HG02970 (cell line): Measurements from ENCODE around the gene CDC16.
"Not testable (repeated sequence)": the region's sequence is repeated elsewhere in the genome, so short reads cannot be mapped to it uniquely, and the experiment has no call there.

ENCODE experiments used
- ATAC-seq: cut with Tn5 transposase; IDR thresholded peaks from one replicate; pipeline ENCODE4 v1.9.1; 2021; ENCODE audit warnings: mild to moderate bottlenecking, moderate library complexity, moderate number of reproducible peaks; ENCODE audit not compliant: unreplicated experiment, low FRiP score

Gene CDC16

GRCh38 chr13:114226699-114227323 lies 7.9 kb upstream of the CDC16 start:
- ATAC-seq: no peak

GRCh38 chr13:114227528-114227927 lies 7.2 kb upstream of the CDC16 start:
- ATAC-seq: no peak

- no peak for ATAC-seq
Measured at GRCh38 chr13:114228176-114228575, 6.5 kb upstream of the CDC16 start.

DNA sequence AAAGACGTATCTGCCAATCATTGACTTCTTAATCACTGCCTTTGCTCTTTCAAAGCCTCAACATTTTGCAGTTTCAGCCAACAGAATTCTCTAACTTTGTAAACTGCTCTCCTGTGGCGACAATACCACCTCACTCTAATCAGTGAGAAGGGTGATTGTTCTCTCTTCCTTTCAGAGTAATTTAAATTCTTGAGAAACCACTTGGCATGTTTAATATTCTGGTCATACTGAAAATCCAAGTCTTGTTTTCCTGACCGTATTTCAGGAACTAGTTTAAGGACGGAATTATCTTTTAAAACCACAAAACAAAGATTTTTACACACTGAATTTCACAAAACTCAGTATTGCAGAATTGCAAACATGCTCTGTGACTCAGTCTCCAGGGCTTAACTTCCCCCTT lies 5.2 kb upstream of the CDC16 start:
- ATAC-seq: no peak

DNA sequence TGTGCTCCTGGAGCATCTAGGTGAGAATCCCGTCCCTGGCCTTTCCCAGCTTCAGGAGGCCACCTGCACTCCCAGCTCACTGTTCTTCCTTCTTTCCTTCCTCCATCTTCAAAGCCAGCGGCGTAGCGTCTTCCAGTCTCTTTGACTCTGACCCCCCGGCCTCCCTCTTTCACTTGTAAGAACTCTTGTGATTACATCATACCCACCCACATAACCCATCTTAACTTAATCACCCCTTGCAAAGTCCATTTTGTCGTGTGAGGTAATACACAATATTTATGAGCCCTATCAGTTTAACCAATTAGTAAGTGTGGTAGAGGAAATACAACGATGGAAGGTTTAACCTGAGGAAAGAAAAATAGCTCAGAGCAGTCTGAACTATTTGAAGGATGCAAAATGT lies 4.6 kb upstream of the CDC16 start:
- no peak for ATAC-seq

GRCh38 chr13:114230575-114230974 lies 4.1 kb upstream of the CDC16 start:
- ATAC-seq: no peak

GRCh38 chr13:114231886-114232285 lies 2.8 kb upstream of the CDC16 start:
- ATAC-seq: no peak

GRCh38 chr13:114234266-114234644 lies 442 bp upstream of the CDC16 start:
- ATAC-seq: no peak

GRCh38 chr13:114235697-114236096 lies 1.0 kb downstream of the CDC16 start:
- no peak for ATAC-seq

- ATAC-seq: no peak
Measured at GRCh38 chr13:114236227-114236626, 1.5 kb downstream of the CDC16 start.

GRCh38 chr13:114237415-114238112 lies 2.9 kb downstream of the CDC16 start:
- no peak for ATAC-seq

GRCh38 chr13:114241918-114242317 lies 7.2 kb downstream of the CDC16 start:
- no peak for ATAC-seq

DNA sequence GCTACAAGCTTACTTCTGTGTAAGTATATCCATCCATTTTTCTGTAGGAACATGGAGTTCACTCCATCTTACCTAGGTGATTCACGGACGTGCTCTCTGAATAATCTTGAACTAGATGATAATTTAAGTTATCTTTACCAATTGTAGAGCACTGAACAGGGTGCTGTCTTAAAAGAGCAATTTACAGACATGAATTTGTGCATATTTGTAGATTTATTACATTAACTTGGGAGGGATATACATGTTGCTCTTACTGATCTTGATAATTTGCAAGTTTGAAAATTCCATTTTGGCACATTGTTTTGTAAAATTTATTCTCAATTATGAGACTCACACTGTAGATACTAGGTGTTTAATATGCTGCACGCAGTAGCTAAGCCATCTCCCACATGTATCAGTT lies 9.3 kb downstream of the CDC16 start:
- ATAC-seq: no peak

DNA sequence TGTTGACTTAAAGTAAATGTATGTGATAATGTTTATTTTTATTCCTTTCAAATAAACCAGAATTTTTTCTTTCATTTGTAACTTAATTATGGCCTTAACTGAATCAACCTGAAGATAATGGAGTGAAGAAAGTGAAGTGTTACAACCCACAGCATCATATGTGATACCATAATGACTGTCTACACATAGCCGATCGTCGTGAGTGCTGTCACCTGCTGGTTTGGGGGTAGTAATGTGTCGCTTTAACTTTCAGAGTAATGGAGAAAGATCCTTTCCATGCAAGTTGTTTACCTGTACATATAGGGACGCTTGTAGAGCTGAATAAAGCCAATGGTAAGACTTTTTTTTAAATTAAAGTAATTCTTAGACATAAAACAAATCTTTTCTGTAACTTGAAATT lies 9.9 kb downstream of the CDC16 start:
- ATAC-seq: no peak

- ATAC-seq: no peak
Measured at GRCh38 chr13:114248011-114248410, 13.3 kb downstream of the CDC16 start.

- no peak for ATAC-seq
Measured at GRCh38 chr13:114249077-114249476, 14.4 kb downstream of the CDC16 start.

GRCh38 chr13:114251639-114252440 lies 17.1 kb downstream of the CDC16 start:
- not testable (repeated sequence) for ATAC-seq

DNA sequence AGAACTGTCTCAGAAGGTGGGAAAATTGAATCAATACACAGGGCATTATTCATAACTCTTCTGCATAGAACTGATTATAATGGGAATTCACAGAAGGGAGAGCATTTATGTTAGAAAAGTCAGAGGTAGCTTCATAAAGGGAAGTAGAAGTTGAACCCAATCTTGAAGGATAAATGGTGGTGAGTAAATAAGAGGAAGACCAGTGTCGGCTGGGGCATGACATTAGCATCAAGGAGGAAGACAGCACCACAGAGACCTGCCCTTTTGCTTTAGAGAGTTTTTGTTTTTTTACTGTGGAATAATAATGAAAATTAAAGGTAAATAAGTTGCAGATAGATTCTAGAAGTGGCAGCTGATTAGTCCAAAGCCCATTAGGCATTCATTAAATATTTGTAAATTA lies 21.9 kb downstream of the CDC16 start:
- no peak for ATAC-seq

GRCh38 chr13:114257014-114257413 lies 22.3 kb downstream of the CDC16 start:
- no peak for ATAC-seq

- no peak for ATAC-seq
Measured at GRCh38 chr13:114258589-114258988, 23.9 kb downstream of the CDC16 start.

DNA sequence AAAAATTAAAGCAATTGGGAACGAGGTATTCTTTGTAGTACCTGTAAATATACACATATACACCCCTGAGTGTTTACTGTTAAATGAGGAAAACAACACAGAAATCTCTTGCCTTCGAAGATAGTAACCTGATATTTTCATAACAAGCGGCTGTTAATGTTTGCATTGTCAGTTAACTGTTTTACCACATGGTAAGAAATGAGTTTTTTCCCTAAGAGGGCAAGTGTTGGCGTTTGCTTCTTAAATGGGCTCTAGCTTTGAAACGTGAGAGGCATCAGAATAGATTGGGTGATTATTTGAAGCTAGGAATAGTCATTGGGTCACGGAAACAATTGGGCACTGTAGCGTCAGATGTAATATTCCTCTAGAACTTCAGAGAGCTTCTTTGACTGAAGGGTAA lies 24.7 kb downstream of the CDC16 start:
- no peak for ATAC-seq

GRCh38 chr13:114259974-114260373 lies 25.3 kb downstream of the CDC16 start:
- ATAC-seq: no peak
